ENCODE data around the gene TRIM46.
"Not testable (repeated sequence)": the region's sequence is repeated elsewhere in the genome, so short reads cannot be mapped to it uniquely, and the experiment has no call there.

The TRIM46 gene

DNA sequence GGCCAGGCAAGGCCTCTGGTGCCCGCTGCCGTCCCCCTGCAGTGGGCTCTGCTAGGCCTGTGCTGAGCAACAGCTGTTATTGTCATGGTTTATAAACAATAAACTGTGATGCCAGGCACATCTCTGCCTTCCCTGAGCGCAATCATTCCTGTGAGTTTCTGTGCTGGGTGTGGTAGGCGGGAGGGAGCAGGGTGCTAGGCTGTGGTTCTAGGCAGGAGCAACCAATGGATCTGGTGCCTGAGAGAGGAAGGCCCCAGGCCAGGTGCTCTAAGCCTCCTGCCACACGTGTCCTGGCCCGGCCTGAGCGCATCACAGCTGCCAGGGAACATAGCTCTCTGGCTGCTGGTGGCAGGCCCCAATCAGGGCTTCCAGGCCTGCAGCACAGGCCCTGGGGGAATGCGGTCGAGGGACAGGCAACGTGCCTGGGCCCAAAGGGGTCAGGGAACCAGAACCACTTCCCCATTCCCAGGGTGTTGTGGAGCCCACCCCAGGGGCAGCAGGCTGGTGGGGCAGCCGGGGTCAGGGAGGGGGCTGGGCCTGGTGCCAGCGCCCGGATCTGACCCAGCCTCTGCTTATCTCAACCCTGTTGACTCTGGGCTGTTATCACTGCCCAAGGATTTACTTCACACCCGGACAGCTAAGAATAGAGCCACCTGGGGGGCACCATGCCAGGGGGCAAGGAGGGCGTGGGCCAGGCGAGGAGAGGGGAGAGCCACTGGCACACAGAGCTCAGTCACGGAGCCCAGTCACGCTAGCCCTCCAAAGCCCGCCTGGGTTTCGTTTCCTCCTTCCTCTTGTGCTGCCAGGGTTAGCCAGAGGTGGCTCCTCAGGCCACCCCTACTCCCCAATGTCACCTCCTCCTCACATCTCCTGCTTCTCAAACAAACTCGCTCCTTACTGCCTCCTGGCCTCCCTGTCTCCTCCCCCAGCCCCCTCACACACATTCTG, 11.5 kb downstream of the TRIM46 start:
- in situ Hi-C loops (cut with MboI; ENCODE audit: low sequenced_read_pairs) = no loop called here

DNA sequence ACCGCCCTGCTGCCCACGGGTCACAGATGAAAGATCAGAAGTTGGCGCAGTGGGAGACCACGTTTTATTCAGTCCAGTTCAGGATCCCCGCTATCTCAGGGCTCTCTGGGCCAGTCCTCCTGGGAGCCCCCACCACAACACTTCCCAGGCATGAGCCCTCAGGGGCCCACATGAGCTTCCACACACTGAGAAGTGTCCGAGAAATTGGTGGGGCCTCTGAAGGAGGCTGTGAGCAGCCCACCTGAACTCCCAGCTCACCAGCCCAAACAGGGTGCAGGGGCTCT, 12.1 kb downstream of the TRIM46 start:
- in situ Hi-C loops (cut with MboI; ENCODE audit: low sequenced_read_pairs) = no loop called here

DNA sequence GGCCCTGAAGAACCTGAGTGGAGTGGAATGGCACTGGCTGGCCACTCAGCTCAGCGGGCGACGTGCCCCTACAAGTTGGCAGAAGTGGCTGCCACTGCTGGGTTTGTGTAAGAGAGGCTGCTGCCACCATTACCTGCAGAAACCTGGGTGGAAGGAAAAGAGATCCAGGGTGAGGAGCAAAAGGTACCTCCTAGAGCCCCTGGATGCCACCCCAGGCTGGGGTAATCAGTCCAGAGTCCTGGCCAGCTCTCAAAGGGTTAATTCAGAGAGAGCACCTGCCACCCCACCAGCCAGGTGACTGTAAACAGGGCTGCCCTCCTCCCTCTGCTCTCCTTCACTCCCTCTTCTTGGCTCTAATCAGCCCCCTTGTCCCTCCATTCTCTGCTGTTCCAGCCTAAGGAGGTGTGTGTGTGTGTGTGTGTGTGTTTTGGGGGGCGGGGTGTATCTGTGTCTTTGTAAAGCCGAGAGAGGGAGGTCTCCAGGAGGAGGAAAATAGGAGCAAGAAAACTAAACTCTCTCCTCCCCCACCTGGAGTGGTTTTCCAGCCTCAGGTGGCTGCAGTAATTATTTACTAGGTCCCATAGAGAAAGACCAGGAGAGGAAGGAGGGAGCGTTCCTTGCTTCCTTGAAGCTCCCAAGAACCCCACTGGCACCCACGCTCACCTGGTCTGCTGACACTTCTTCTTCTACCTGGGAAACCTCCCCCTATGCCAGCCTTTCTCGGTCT, 12.6 kb downstream of the TRIM46 start:
- in situ Hi-C loops (cut with MboI; ENCODE audit: low sequenced_read_pairs) = no loop called here

DNA sequence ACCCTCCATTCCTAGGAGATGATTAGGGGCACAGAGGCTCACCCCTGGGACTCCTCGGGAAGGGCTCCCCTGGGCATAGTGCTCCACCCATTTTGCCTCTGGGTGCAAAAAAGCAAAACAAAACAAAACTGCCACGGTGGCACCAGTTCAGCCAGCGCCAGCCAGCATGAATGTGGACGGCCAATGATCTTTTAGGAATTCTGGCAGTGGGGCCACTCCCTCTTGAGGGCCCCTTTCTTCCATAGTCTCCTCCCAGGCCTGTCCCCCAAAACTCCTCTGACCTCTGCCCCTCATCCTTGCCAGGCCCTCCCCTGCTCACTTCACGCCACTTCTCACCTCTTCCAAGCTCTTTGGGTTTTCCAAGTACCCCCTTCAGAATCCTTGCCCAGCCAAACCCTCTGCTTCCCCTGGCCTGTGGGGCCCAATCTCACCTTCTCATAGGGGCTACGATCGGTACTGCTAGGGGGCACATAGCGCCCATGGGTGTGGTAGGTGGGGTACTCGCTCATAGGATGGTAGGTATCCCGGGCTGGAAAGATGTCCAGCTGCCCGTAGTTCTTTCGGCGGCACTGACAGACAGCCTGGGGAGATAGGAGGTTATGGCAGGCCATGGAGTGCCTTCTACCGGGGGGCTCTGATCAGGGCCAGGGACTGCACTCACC, 13.3 kb downstream of the TRIM46 start:
- in situ Hi-C loops (cut with MboI; ENCODE audit: low sequenced_read_pairs) = no loop called here

DNA sequence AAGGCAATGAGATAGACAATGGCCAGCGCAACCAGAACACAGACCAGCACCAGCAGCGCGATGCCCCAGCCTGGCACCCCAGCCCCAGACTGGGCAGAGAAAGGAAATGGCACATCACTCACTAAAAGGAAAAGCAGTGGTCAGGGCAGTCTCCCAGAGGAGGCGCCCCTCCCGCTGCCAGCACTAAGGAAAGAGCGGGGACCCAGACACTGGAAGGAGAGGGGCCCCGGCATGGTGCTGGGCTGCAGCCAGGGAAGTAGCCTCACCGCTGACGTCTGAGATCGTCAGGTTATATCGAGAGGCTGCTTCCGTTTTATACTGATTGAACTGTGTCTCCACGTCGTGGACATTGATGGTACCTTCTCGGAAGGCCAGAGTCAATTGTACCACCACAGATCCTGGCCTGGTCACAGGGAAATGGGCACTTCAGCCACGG, 13.8 kb downstream of the TRIM46 start:
- in situ Hi-C loops (cut with MboI; ENCODE audit: low sequenced_read_pairs) = no loop called here

DNA sequence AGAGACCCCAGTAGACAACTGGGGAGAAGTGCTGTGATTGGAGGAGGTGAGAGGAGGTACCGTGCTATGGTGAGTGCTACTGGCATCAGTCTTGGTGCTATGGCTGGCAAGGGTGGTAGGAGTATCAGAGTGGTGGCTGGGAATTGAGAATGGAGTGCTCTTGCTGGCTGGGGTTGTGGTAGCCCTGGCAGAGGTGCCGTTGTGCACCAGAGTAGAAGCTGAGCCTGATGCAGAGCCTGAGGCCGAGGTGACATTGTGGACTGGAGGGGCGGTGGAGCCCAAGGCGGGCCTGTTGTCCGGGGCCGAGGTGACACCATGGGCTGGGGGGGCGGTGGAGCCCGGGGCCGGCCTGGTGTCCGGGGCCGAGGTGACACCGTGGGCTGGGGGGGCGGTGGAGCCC, 14.6 kb downstream of the TRIM46 start:
- in situ Hi-C loops (cut with MboI; ENCODE audit: low sequenced_read_pairs) = no loop called here

DNA sequence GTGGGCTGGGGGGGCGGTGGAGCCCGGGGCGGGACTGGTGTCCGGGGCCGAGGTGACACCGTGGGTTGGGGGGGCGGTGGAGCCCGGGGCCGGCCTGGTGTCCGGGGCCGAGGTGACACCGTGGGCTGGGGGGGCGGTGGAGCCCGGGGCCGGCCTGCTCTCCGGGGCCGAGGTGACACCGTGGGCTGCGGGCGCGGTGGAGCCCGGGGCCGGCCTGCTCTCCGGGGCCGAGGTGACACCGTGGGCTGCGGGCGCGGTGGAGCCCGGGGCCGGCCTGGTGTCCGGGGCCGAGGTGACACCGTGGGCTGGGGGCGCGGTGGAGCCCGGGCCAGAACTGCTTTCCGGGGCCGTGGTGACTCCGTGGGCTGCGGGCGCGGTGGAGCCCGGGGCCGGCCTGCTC, 16.3 kb downstream of the TRIM46 start:
- in situ Hi-C loops (cut with MboI; ENCODE audit: low sequenced_read_pairs) = not testable (repeated sequence)

DNA sequence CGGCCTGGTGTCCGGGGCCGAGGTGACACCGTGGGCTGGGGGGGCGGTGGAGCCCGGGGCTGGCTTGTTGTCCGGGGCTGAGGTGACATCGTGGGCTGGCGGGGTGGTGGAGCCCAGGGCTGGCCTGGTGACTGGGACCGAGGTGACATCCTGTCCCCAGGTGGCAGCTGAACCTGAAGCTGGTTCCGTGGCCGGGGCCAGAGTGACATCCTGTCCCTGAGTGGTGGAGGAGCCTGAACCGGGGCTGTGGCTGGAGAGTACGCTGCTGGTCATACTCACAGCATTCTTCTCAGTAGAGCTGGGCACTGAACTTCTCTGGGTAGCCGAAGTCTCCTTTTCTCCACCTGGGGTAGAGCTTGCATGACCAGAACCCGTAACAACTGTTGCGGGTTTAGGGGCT, 18.3 kb downstream of the TRIM46 start:
- in situ Hi-C loops (cut with MboI; ENCODE audit: low sequenced_read_pairs) = no loop called here

DNA sequence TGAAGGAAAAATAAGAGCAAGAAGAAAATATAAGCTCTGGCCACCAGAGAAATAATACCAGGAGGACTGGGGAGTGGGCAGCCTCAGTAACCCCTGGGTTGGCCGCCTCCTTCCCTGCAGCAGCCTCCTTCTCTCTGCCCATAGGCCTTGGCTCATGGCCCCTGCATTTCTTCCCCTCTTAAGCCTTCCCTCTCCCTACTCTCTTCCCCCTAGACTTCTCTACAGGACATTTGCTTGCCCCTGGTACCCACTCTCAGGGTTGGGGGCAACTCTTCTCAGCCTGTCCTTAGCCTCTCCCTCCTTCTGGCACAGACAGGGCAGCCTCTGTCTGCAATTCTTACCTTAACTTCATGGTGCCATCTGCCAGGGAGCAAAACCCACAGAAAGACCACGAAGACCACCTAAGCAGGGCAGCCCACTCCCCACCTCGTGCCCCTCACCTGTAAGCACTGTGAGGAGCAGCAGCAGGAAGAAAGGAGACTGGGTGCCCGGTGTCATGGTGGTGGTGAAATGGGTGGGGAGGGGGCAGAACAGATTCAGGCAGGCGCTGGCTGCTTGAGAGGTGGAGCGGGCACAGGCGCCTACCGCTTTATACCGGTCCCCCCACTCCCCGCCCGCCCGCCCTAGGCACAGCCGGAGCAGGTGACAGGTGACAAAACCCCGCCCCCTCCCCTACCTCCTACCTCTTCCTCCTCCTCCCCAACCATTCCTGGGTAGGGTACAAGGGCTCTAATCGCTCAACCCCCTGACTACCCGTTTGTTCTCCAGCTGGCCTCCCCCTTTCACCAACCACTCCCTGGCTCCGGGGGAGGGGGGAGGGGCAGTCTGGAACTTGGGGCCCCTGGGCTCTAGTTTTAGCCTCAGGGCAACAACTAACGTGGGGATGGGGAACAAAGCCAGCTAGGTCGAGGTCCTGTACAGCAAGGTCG, 19.0 kb downstream of the TRIM46 start:
- in situ Hi-C loops (cut with MboI; ENCODE audit: low sequenced_read_pairs) = no loop called here

DNA sequence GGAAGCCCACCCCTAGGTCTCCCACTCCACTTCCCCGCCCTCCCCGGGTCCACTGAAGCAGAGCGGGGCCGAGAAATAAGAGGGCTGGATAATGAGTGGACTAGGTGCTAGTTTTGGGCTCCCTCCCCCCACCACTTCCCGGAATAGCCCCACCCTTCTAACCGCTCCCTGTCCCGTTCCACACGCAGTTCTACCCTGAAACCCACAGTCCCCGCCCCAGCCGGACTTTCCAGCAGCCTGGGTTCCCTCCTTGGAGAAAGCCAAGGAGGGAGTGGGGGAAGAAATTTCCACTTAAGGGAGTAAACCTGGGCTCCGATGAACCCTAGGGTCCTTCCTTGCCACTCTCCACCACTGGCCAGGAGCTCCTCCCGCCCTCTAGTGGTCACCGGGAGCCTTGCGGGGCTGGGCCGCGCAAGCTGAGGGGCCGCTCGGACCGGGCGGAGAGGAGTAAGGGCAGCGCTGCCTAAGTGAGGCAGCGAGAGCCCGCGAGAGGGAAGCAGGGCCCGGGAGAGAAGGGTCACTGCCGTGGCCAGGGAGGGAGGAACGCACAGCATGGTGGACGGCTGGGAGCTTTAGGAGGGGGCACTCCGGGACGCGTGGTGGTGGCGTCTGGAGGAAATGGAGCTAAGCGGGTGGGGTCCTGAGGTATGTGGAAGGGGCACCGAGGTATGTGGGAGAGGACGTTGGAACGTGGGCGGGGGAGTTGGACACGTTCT, 19.8 kb downstream of the TRIM46 start:
- in situ Hi-C loops (cut with MboI; ENCODE audit: low sequenced_read_pairs) = no loop called here

DNA sequence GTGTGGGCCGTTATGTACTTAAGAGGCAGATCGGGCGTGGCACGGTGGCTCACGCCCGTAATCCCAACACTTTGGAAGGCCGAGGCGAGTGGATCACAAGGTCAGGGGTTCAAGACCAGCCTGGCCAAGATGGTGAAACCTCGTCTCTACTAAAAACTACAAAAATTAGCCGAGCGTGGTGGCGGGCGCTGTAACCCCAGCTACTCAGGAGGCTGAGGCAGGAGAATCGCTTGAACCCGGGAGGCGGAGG, 20.3 kb downstream of the TRIM46 start:
- in situ Hi-C loops (cut with MboI; ENCODE audit: low sequenced_read_pairs) = not testable (repeated sequence)

DNA sequence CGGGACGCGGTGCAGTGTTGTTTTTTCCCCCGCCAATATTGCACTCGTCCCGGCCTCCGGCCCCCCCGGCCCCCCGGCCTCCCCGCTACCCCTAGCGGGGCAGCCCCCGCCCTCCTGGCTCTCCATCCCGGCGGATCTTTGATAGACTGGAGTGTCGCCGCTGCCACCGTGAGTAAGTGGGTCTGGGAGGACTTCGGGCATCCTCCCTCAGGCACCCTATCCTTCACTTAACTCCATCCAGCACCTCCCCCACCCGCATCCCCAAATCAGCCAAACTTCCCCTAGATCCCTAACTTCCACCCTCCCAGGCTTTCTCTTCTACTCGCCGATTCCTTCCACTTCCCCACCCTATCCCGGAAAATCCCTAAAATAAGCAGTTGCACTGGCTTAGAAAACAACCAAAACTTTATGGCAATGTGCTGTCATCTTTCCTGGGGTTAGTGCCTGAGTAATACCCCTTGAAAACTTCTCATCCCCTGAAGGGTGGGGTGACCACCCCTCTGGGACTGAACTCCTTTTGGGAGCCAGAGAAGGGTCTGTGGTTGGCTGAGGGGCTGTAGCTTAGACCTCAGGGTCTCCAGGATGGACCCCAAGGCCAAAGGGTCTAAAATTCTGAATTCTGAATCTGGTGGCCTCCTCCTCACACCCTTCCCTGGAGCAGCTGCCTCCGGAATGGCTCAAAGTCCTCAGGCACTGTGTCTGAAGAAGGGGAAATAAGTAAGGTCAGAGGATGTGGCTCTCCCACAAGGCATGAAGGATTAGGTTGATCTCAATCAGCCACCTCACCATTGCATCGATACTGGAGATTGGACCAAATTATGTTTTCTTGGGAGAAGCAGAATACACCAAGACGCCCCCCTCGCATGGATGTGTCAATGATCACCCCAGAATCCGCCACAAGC, 21.8 kb downstream of the TRIM46 start:
- in situ Hi-C loops (cut with MboI; ENCODE audit: low sequenced_read_pairs) = no loop called here

DNA sequence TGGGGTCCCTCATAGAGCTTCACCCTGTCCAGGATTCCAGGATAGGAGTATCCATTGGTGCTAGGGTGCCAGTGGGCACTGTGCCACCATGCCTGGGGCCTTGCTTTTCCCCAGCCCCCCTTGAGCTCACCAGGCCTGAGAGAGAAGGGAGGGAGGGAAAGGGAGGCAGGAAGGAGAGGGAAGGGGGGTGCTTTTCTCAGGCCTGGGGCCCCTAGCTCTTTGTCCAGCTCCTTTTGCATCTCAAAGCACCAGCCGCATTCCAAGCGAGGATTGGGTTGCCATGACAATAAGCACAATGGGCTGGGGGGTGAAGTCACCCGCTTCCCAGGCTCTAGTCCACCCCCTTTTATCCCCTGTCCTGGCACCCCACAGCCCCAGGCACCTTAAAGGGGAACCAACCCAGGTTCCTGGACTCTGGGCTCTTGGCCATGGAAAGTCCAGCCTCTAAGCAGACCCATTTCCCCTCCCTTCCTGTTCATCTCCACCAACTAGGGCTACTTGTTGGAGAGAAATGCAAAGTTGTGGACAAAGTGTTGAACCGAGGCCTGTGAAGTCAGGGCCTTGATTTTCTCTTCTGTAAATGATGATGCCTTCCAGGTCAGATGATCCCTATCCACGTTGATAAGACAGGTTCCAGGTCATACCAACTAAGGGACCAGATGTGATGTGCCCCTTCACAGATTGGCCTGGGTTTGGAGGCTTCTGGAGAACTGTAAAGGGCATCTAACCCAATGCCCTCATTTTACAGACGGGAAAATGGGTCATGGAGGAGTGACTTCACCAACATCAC, 22.6 kb downstream of the TRIM46 start:
- in situ Hi-C loops (cut with MboI; ENCODE audit: low sequenced_read_pairs) = no loop called here

DNA sequence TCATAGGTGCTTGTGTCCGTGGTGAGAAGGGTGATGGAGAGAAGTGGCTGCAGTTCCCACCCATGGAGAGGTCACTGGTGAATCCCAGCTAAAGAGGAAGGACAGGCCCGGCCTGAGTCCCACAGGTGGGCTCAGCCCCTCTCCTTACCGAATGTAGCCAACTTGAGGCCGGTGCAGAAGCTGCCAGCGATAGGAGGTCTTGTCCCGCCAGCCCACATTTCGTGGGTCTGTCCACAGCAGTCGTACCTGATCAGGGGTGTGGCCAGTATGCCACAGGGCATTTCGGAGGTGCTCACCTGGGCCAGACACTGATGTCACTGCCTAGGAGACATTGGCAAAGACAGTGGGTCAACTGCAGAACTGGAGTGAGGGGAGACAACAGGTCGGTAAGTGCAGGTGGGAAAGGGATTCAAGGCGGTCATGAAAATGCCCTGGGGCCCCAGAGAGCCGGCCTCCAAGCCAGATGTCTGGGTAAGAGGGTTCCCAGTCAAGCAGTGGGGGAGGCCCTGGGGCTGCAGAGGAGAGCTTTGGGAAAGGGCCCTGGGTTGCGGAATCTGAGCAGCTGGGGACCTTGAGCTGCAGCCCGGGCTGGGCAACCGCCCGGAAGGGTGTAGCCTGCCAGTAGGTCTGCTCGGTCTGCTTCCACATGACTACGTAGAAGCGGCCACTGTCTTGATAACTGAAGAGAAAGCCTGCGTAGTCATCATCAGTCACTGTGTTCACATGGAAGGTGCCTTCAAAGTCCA, 23.4 kb downstream of the TRIM46 start:
- in situ Hi-C loops (cut with MboI; ENCODE audit: low sequenced_read_pairs) = no loop called here

DNA sequence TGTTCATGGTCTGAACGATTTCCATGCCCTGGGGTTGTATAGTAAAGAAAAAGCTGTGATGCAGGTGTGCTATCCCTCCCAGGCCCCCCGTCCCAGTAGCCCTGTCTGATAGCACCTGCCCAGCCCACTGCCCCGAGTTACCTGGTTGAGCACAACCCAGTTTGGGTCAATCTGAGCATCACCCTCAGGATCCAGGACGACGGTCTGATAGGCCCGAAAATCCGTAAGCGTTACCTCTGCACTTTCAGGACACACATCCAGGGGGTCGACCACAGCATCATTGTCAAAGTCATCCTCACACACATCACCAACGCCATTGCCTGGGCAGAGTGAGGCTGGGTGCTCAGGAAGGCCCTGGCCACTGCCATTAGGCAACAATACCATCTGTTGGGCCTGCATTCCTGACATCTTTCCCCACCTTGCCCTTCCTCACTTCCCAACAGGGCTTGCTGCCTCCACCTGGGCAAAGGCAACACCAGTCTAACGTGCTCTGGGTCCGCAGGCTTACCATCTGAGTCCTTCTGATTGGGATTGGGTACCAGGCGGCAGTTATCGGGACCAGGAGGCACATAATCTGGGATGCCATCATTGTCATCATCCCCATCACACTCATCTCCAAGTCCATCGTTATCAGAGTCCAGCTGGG, 24.4 kb downstream of the TRIM46 start:
- in situ Hi-C loops (cut with MboI; ENCODE audit: low sequenced_read_pairs) = no loop called here

DNA sequence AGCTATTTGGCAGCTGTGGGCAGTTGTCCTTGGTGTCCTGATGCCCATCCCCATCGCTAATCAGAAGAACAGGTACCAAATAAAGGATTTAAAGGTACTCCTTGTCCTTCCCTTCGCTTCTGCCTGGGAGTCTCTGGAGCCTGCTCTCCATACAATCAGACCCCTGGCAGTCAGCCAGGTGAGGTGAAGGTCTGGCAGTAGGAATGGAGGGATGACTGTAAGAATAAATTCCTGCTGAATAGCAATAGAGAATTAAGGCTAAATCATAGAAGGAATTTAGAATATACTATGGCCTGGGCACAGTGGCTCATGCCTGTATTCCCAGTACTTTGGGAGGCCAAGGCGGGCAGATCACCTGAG, 24.9 kb downstream of the TRIM46 start:
- in situ Hi-C loops (cut with MboI; ENCODE audit: low sequenced_read_pairs) = no loop called here

DNA sequence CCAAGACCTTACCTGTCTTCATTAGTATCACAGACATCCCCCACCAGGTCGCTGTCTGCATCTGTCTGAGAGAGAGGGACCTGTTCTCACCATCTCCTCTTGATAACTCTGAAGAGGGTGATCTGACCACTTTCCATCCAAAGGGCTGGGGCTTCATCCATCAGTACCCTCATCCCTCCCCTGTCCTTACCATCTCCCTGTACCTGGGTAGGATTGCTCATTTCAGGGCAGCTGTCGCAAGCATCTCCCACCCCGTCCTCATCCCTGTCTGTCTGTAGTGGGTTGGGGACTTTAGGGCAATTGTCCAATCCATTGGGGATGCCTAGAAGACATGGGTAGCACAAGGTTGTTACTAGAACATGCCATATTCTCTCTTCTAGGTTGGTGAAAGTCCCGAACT, 26.1 kb downstream of the TRIM46 start:
- in situ Hi-C loops (cut with MboI; ENCODE audit: low sequenced_read_pairs) = no loop called here

DNA sequence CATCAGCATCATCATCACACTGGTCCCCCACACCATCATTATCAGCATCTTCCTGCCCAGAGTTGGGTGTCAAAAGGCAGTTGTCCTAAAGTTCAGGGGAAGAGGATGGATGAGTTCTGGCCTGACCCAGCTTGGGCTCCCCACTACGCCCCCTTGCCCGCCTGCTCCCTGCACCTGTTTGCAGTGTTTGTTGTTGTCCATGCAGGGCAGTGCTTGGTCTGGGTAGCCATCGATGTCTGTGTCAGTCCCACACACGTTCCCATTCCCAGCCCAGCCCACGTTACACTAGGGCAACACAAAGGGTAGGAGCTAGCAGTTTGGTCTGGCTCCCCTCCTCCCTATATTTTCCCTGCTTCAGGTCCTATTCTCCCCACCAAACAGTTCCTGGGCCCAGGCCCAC, 27.3 kb downstream of the TRIM46 start:
- in situ Hi-C loops (cut with MboI; ENCODE audit: low sequenced_read_pairs) = no loop called here
